AG04449 (cell line): ENCODE measurements around the gene ZNF48.

Source experiments
- CTCF ChIA-PET: fragments of 350-600 bp; formaldehyde crosslinking; extraction: SDS; loops from one replicate; lab custom pipeline; 2021; ENCODE audit warnings: antibody characterized with exemption; lab: Yijun Ruan, JAX
- POLR2A ChIA-PET: fragments of 400-600, 350-600 bp; formaldehyde crosslinking; extraction: SDS; loops from one replicate; lab custom pipeline; 2020; ENCODE audit warnings: antibody characterized with exemption, inconsistent platforms; lab: Yijun Ruan, JAX
- DNase-seq: peaks from one replicate; pipeline ENCODE4 v3.0.0-alpha.2; 2010; ENCODE audit warnings: low read depth, low spot score
- H3K4me3 ChIP-seq: 2 replicates; pipeline ENCODE4 v1.5.1; 2011; ENCODE audit warnings: low read depth, mild to moderate bottlenecking, control low read depth, low read length
- CTCF ChIP-seq: IDR thresholded peaks from one replicate; pipeline ENCODE4 v1.5.1; 2011; ENCODE audit warnings: mild to moderate bottlenecking, moderate library complexity, low read length, control low read depth, inconsistent platforms; ENCODE audit not compliant: insufficient read depth; ENCODE audit errors: missing control alignments

Gene ZNF48

GRCh38 chr16:30357715-30358576 lies 37.3 kb upstream of the ZNF48 start:
- DNase-seq = no peak
- TF ChIP-seq CTCF = no peak
- POLR2A ChIA-PET = no interaction called here
- no peak overlapping the region for H3K4me3 ChIP-seq
- CTCF ChIA-PET = interaction anchor here (1.2 kb wide), 1 partner anchor 11 kb away, joined by 4 read pairs; no protein-coding TSS in a partner anchor

- ChIA-PET POLR2A (no interaction called here), CTCF (interaction anchor here (1.2 kb wide), 1 partner anchor 10 kb away, joined by 4 read pairs; no protein-coding TSS in a partner anchor)
- no peak overlapping the region for H3K4me3 ChIP-seq
- TF ChIP-seq CTCF = no peak
- no peak for DNase-seq
Measured at GRCh38 chr16:30358577-30358936, 36.7 kb upstream of the ZNF48 start.

GRCh38 chr16:30358990-30359870 lies 36.0 kb upstream of the ZNF48 start:
- CTCF ChIA-PET = interaction anchor here (1.2 to 1.5 kb wide), 4 partner anchors 10 to 51 kb away, joined by 3 to 5 read pairs (median 4); partner anchors contain the start of gene TBC1D10B
- TF ChIP-seq CTCF = no peak
- H3K4me3 ChIP-seq = no peak overlapping the region
- POLR2A ChIA-PET = no interaction called here
- DNase-seq = no peak

- DNase-seq = no peak
- no peak overlapping the region for H3K4me3 ChIP-seq
- TF ChIP-seq CTCF = no peak
- POLR2A ChIA-PET = no interaction called here
- CTCF ChIA-PET = interaction anchor here (1.2 to 1.5 kb wide), 3 partner anchors 9 to 50 kb away, joined by 3 to 5 read pairs (median 3); partner anchors contain the start of gene TBC1D10B
Measured at GRCh38 chr16:30359871-30360170, 35.4 kb upstream of the ZNF48 start.

- H3K4me3 ChIP-seq = no peak overlapping the region
- CTCF ChIA-PET = interaction anchor here (0.6 kb wide), 1 partner anchor 10 kb away, joined by 3 read pairs; no protein-coding TSS in a partner anchor
- DNase-seq = no peak
- TF ChIP-seq CTCF = no peak
- POLR2A ChIA-PET = no interaction called here
Measured at GRCh38 chr16:30361180-30361579, 34.0 kb upstream of the ZNF48 start.
